SU-DHL-6 (cell line): ENCODE data around the gene MANEAL.

ENCODE experiments used
- H2AFZ ChIP-seq: fragments of 200-600 bp; sonication (generic); 2 replicates; pipeline ENCODE4 v1.6.1; 2014; ENCODE audit warnings: low read depth, mild to moderate bottlenecking, moderate library complexity, mixed read lengths, antibody characterized with exemption, low read length; ENCODE audit not compliant: severe bottlenecking
- H3F3A ChIP-seq: fragments of 200-600 bp; shearing (Covaris generic); 2 replicates; pipeline ENCODE4 v1.6.0; 2016; ENCODE audit warnings: antibody characterized with exemption, mild to moderate bottlenecking; ENCODE audit not compliant: insufficient read depth
- H3K27ac ChIP-seq: fragments of 200-600 bp; sonication (generic); 2 replicates; pipeline ENCODE4 v1.5.1; 2016; ENCODE audit warnings: low read depth, mild to moderate bottlenecking, low read length, moderate library complexity, mixed read lengths
- H3K27me3 ChIP-seq: fragments of 200-600 bp; sonication (generic), shearing (Covaris generic); 2 replicates; pipeline ENCODE4 v1.6.0; 2014; ENCODE audit warnings: mild to moderate bottlenecking, low read length
- H3K36me3 ChIP-seq: fragments of 200-600 bp; sonication (generic); 2 replicates; pipeline ENCODE4 v1.6.1; 2014; ENCODE audit warnings: mild to moderate bottlenecking, low read length, mixed read lengths
- H3K4me2 ChIP-seq: fragments of 300-600, 200-600 bp; shearing (Covaris generic), sonication (generic); 2 replicates; pipeline ENCODE4 v1.6.0; 2014; ENCODE audit warnings: low read length, low read depth, mild to moderate bottlenecking; ENCODE audit not compliant: poor library complexity, severe bottlenecking
- H3K4me3 ChIP-seq: fragments of 200-600 bp; sonication (generic); 2 replicates; pipeline ENCODE4 v1.5.1; 2014; ENCODE audit warnings: antibody characterized with exemption, low read length, mild to moderate bottlenecking, mixed read lengths; ENCODE audit not compliant: insufficient read depth, poor library complexity, severe bottlenecking
- H3K79me2 ChIP-seq: fragments of 200-600 bp; sonication (generic); 2 replicates; pipeline ENCODE4 v1.6.1; 2014; ENCODE audit warnings: mild to moderate bottlenecking, low read length, moderate library complexity; ENCODE audit not compliant: insufficient read depth
- H3K9ac ChIP-seq: fragments of 200-600 bp; sonication (generic); 2 replicates; pipeline ENCODE4 v1.7.0; 2014; ENCODE audit warnings: mild to moderate bottlenecking, low read length
- H3K9me2 ChIP-seq: fragments of 200-600 bp; sonication (generic); replicated peaks from 2 replicates; pipeline ENCODE4 v1.6.1; 2014; ENCODE audit warnings: low read length; ENCODE audit not compliant: insufficient read depth
- H3K9me3 ChIP-seq: fragments of 200-600 bp; sonication (generic); 2 replicates; pipeline ENCODE4 v1.6.1; 2014; ENCODE audit warnings: low read length, mixed read lengths; ENCODE audit not compliant: insufficient read depth
- H4K20me1 ChIP-seq: fragments of 200-600 bp; sonication (generic); 2 replicates; pipeline ENCODE4 v1.6.1; 2014; ENCODE audit warnings: low read depth, mild to moderate bottlenecking, antibody characterized with exemption, low read length, moderate library complexity, mixed read lengths
- CTCF ChIP-seq: fragments of 200-600 bp; sonication (generic); IDR thresholded peaks from one replicate; pipeline ENCODE4 v1.5.1; 2017; ENCODE audit warnings: antibody characterized with exemption, mild to moderate bottlenecking, low read length, moderate library complexity; ENCODE audit not compliant: insufficient read depth, poor library complexity, severe bottlenecking
- EZH2phosphoT487 ChIP-seq: fragments of 200-600 bp; sonication (generic), shearing (Covaris generic); conservative IDR thresholded peaks from 2 replicates; pipeline ENCODE4 v1.6.1; 2018; ENCODE audit warnings: mild to moderate bottlenecking, antibody characterized with exemption, low read length, moderate library complexity, mixed read lengths

Gene MANEAL

GRCh38 chr1:37793773-37794371 lies at the start of gene MANEAL:
Gene MANEAL, plus strand, starts transcription at chr1:37793847. Its CDS starts 336 bp downstream, at chr1:37794183.
- Histone ChIP-seq H3K27ac (peak within 1 kb of the TSS; percentile 41; the same call in 1 of the 2 replicates), H3K36me3 (no peaks in the 10 kb centered on the region), H3K9me2 (no peaks in the 10 kb centered on the region), H2AFZ (peak within 1 kb of the TSS; percentile 91), H3K4me3 (peak within 1 kb of the TSS; percentile 76), H3K27me3 (no peaks in the 10 kb centered on the region), H4K20me1 (no peaks in the 10 kb centered on the region), H3F3A (no peaks in the 10 kb centered on the region), H3K9me3 (no peaks in the 10 kb centered on the region), H3K79me2 (peaks cover 6% of the 10 kb centered on the region), H3K9ac (peak within 1 kb of the TSS; percentile 86), H3K4me2 (peak within 1 kb of the TSS; percentile 90)
- TF ChIP-seq CTCF (no peak), EZH2phosphoT487 (no peak)

GRCh38 chr1:37746806-37747205 lies 46.8 kb upstream of the MANEAL start:
- H3K27me3 ChIP-seq, result no peaks in the 10 kb centered on the region; the same call in 1 of the 2 replicates
- H2AFZ ChIP-seq, result no peak overlapping the region
- no peaks in the 10 kb centered on the region for H3K79me2 ChIP-seq
- no peak overlapping the region for H3K27ac ChIP-seq
- no peaks in the 10 kb centered on the region for H4K20me1 ChIP-seq
- H3K4me2 ChIP-seq, result no peak overlapping the region
- H3K9ac ChIP-seq, result no peak overlapping the region
- no peak overlapping the region for H3K4me3 ChIP-seq
- no peaks in the 10 kb centered on the region for H3F3A ChIP-seq
- no peak for TF ChIP-seq CTCF
- TF ChIP-seq EZH2phosphoT487, result no peak
- no peaks in the 10 kb centered on the region for H3K9me3 ChIP-seq
- H3K9me2 ChIP-seq, result no peaks in the 10 kb centered on the region
- H3K36me3 ChIP-seq, result no peaks in the 10 kb centered on the region

DNA sequence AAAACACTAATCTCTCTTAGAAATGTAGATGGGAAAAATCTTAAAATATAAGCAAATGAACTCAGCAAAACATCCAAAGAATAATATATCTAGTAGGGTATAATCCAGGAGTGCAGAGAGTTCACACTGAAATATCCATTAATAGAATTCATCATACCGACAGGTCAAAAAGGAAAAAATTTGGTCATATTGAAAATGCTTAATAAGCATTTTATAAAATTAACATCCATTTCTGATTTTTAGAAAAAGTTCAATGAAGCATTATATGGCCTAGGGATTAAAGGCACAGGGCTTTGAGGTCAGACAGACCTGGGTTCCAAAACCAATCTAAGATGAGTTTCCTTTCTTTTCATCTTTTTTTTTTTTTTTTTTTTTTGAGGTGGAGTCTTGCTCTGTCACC lies 45.1 kb upstream of the MANEAL start:
- no peak overlapping the region for H3K4me2 ChIP-seq
- H3K9me2 ChIP-seq, result no peaks in the 10 kb centered on the region
- TF ChIP-seq EZH2phosphoT487 (no peak), CTCF (no peak)
- no peak overlapping the region for H3K9ac ChIP-seq
- H3K9me3 ChIP-seq, result no peaks in the 10 kb centered on the region
- H3K79me2 ChIP-seq, result no peaks in the 10 kb centered on the region
- H3K27ac ChIP-seq, result no peak overlapping the region
- H3K4me3 ChIP-seq, result no peak overlapping the region
- no peak overlapping the region for H2AFZ ChIP-seq
- H4K20me1 ChIP-seq, result no peaks in the 10 kb centered on the region
- no peaks in the 10 kb centered on the region; the same call in 1 of the 2 replicates for H3K27me3 ChIP-seq
- no peaks in the 10 kb centered on the region for H3F3A ChIP-seq
- H3K36me3 ChIP-seq, result no peaks in the 10 kb centered on the region
